H1 (cell line): ENCODE results near the gene MDFIC2. TPM values are rescaled to one million over a fixed set of nuclear protein-coding genes. Genes with fewer than 3 reads are reported as not detected.

Source experiments
- CTCF ChIA-PET: fragments of 300-600 bp; sonication (Branson Sonifier 250); formaldehyde crosslinking; loops from one replicate; lab custom pipeline; 2021; ENCODE audit not compliant: partially characterized antibody; lab: Charles Lee
- POLR2A ChIA-PET: fragments of 300-600 bp; sonication (Branson Sonifier 250); formaldehyde crosslinking; loops from one replicate; lab custom pipeline; 2021; ENCODE audit warnings: inconsistent platforms; ENCODE audit not compliant: partially characterized antibody; lab: Charles Lee
- DNase-seq, 2 experiments: peaks; one replicate each; pipeline versions ENCODE4 v3.0.0 to v3.0.0-alpha.2; 2010 to 2022; ENCODE audit warnings: low spot score in 2 of 2, low read depth in 1 of 2, mixed read lengths in 1 of 2
- FAIRE-seq: peaks from 2 replicates; lab custom pipeline; 2011; peaks lifted over from hg19 to GRCh38; lab: Jason Lieb, UNC
- H2AFZ ChIP-seq: 2 replicates; pipeline ENCODE4 v1.8.1; 2012; ENCODE audit warnings: low read length, inconsistent platforms
- H2AK5ac ChIP-seq: 2 replicates; pipeline ENCODE4 v1.6.1; 2013; ENCODE audit warnings: low read depth, low read length
- H2BK120ac ChIP-seq: replicated peaks from 2 replicates; pipeline ENCODE3; 2013; ENCODE audit warnings: low read depth, low read length, inconsistent platforms
- H2BK12ac ChIP-seq: 2 replicates; pipeline ENCODE4 v1.6.1; 2013; ENCODE audit warnings: low read depth, low read length
- H2BK15ac ChIP-seq: 2 replicates; pipeline ENCODE4 v1.6.1; 2013; ENCODE audit warnings: low read length
- H2BK20ac ChIP-seq: 2 replicates; pipeline ENCODE4 v1.6.1; 2013; ENCODE audit warnings: low read length
- H2BK5ac ChIP-seq: 2 replicates; pipeline ENCODE4 v1.6.1; 2013; ENCODE audit warnings: low read depth, low read length
- H3K14ac ChIP-seq: 2 replicates; pipeline ENCODE4 v1.6.1; 2013; ENCODE audit warnings: inconsistent platforms; ENCODE audit not compliant: insufficient read length
- H3K18ac ChIP-seq: 2 replicates; pipeline ENCODE4 v1.6.1; 2013; ENCODE audit warnings: low read length; ENCODE audit errors: extremely low read depth
- H3K23ac ChIP-seq: 2 replicates; pipeline ENCODE4 v1.6.1; 2013; ENCODE audit warnings: inconsistent platforms; ENCODE audit not compliant: insufficient read length
- H3K23me2 ChIP-seq: 2 replicates; pipeline ENCODE4 v1.6.1; 2013; ENCODE audit warnings: low read depth, low read length
- H3K27ac ChIP-seq: 2 replicates; pipeline ENCODE4 v1.6.1; 2011; ENCODE audit warnings: low read depth, low read length, inconsistent platforms
- H3K27me3 ChIP-seq, 4 experiments: replicated peaks in 1 of 4; 1 replicate in 1 of 4; 2 replicates in 3 of 4; pipeline versions ENCODE4 v1.6.1 to v1.8.1; 2011 to 2013; ENCODE audit warnings: low read length in 3 of 4, mild to moderate bottlenecking in 3 of 4, inconsistent platforms in 2 of 4, mixed read lengths in 2 of 4, moderate library complexity in 1 of 4; ENCODE audit not compliant: control insufficient read depth in 3 of 4, insufficient read depth in 3 of 4; ENCODE audit errors: extremely low read depth in 1 of 4
- H3K36me3 ChIP-seq, 4 experiments: 2 replicates each; pipeline versions ENCODE4 v1.6.1 to v1.8.1; 2011 to 2013; ENCODE audit warnings: mild to moderate bottlenecking in 4 of 4, low read length in 3 of 4, moderate library complexity in 2 of 4, control low read depth in 1 of 4, inconsistent platforms in 1 of 4; ENCODE audit not compliant: insufficient read depth in 4 of 4, control insufficient read depth in 2 of 4
- H3K4ac ChIP-seq: replicated peaks from 2 replicates; pipeline ENCODE3; 2013; ENCODE audit warnings: low read length, low read depth, mixed read lengths, inconsistent platforms; ENCODE audit not compliant: insufficient read length
- H3K4me1 ChIP-seq, 4 experiments: replicated peaks in 1 of 4; 1 replicate in 1 of 4; 2 replicates in 3 of 4; pipeline versions ENCODE4 v1.6.1 to v1.8.1; 2011 to 2013; ENCODE audit warnings: low read length in 3 of 4, inconsistent platforms in 2 of 4, mixed read lengths in 1 of 4; ENCODE audit not compliant: insufficient read depth in 4 of 4, control insufficient read depth in 3 of 4
- H3K4me2 ChIP-seq, 2 experiments: 2 replicates each; pipeline versions ENCODE4 v1.6.1 to v1.8.1; 2011 to 2013; ENCODE audit warnings: low read depth in 2 of 2, low read length in 2 of 2, control low read depth in 1 of 2, inconsistent platforms in 1 of 2, mild to moderate bottlenecking in 1 of 2; ENCODE audit not compliant: insufficient read depth in 1 of 2
- H3K4me3 ChIP-seq, 4 experiments: fragments of 200-600, 300-600 bp in 1 of 4; sonication (generic), shearing (Covaris generic), sonication (Bioruptor Twin) in 1 of 4; 2 replicates each; pipeline versions ENCODE4 v1.5.1 to v1.8.1; 2011 to 2016; ENCODE audit warnings: low read length in 4 of 4, low read depth in 3 of 4, control low read depth in 2 of 4, inconsistent platforms in 2 of 4, mild to moderate bottlenecking in 2 of 4, mixed read lengths in 1 of 4, moderate library complexity in 1 of 4; ENCODE audit not compliant: insufficient read depth in 2 of 4; ENCODE audit errors: extremely low read depth in 1 of 4
- H3K56ac ChIP-seq: replicated peaks from 2 replicates; pipeline ENCODE3; 2013; ENCODE audit warnings: low read depth, mild to moderate bottlenecking, mixed read lengths, low read length, inconsistent platforms; ENCODE audit not compliant: insufficient read length
- H3K79me1 ChIP-seq: 2 replicates; pipeline ENCODE4 v1.6.1; 2013; ENCODE audit warnings: low read depth, low read length, control low read depth
- H3K79me2 ChIP-seq, 2 experiments: 2 replicates each; pipeline versions ENCODE4 v1.6.1 to v1.8.1; 2012 to 2013; ENCODE audit warnings: low read length in 2 of 2, mild to moderate bottlenecking in 2 of 2, inconsistent platforms in 1 of 2; ENCODE audit not compliant: insufficient read depth in 2 of 2, control insufficient read depth in 1 of 2
- H3K9ac ChIP-seq, 4 experiments: replicated peaks in 1 of 4; 1 replicate in 1 of 4; 2 replicates in 3 of 4; pipeline versions ENCODE4 v1.6.1 to v1.8.1; 2011 to 2013; ENCODE audit warnings: low read depth in 3 of 4, low read length in 3 of 4, control low read depth in 2 of 4, mild to moderate bottlenecking in 2 of 4, moderate library complexity in 2 of 4, inconsistent platforms in 1 of 4; ENCODE audit errors: extremely low read depth in 1 of 4
- H3K9me3 ChIP-seq, 2 experiments: 2 replicates each; pipeline versions ENCODE4 v1.6.1 to v1.8.1; 2012 to 2013; ENCODE audit warnings: mild to moderate bottlenecking in 2 of 2, moderate library complexity in 2 of 2, control low read depth in 1 of 2, inconsistent platforms in 1 of 2, low read depth in 1 of 2, low read length in 1 of 2, mixed read lengths in 1 of 2; ENCODE audit not compliant: insufficient read depth in 2 of 2
- H4K20me1 ChIP-seq, 2 experiments: replicated peaks in 1 of 2; 2 replicates each; pipeline versions ENCODE3 to v1.8.1; 2011 to 2013; ENCODE audit warnings: inconsistent platforms in 2 of 2, low read length in 2 of 2, mild to moderate bottlenecking in 1 of 2; ENCODE audit not compliant: insufficient read depth in 2 of 2, control insufficient read depth in 1 of 2
- H4K5ac ChIP-seq: 2 replicates; pipeline ENCODE4 v1.6.1; 2013; ENCODE audit warnings: low read length, low read depth, mixed read lengths, inconsistent platforms; ENCODE audit not compliant: insufficient read length
- H4K8ac ChIP-seq: 2 replicates; pipeline ENCODE4 v1.8.0; 2013; ENCODE audit warnings: mild to moderate bottlenecking, moderate library complexity, low read length, inconsistent platforms; ENCODE audit not compliant: insufficient read depth; ENCODE audit errors: extremely low read depth
- H4K91ac ChIP-seq: replicated peaks from 2 replicates; pipeline ENCODE3; 2013; ENCODE audit warnings: low read length, mixed read lengths, inconsistent platforms; ENCODE audit not compliant: insufficient read length
- MAFK ChIP-seq: IDR thresholded peaks from 2 replicates; pipeline ENCODE4 v1.6.1; 2012; ENCODE audit warnings: low read depth, mild to moderate bottlenecking, improper control_type of control experiment, low read length
- WGBS, 2 experiments: shearing (Covaris generic) in 1 of 2; methylation state at CpG; one replicate each; pipeline versions ENCODE4 v1.1.6 to v1.1.7; 2013 to 2015; ENCODE audit warnings: low lambda C conversion rate in 2 of 2, mixed read lengths in 2 of 2, inconsistent platforms in 1 of 2, low coverage in 1 of 2, missing lambda C conversion rate in 1 of 2; ENCODE audit not compliant: insufficient replicate concordance in 2 of 2, insufficient coverage in 1 of 2, insufficient read length in 1 of 2; ENCODE audit errors: extremely low coverage in 1 of 2, missing lambda C conversion rate in 1 of 2; 5-methylcytosine and 5-hydroxymethylcytosine counted together
- polyA plus RNA-seq, 7 experiments: library from polyadenylated mRNA; depleted of rRNA in 3 of 7; stranded (reverse) in 5 of 7; unstranded in 2 of 7; fragments of >200 nt in 5 of 7; fragments of 200-250 nt in 2 of 7; gene quantifications; 1 replicate in 5 of 7; 2 replicates in 1 of 7; 4 replicates in 1 of 7; pipeline versions ENCODE4 v1.2.1 to v1.2.3, GENCODE V29; 2011 to 2013; ENCODE audit warnings: missing spikeins in 2 of 7, mixed read lengths in 2 of 7
- total RNA-seq: library from RNA; stranded (reverse); fragmentation: NEBNext Ultra II Directional; extraction: Animal tissue kit (Norgen Biotek cat#: 25700); gene quantifications from 2 replicates; pipeline ENCODE4 v1.2.1, GENCODE V29; 2021

Gene MDFIC2
- total and polyA plus RNA-seq, 2 of the 8 experiments (the other 6 are each of a cell fraction or from before 2014, with no cell fraction given) = not detected

DNA sequence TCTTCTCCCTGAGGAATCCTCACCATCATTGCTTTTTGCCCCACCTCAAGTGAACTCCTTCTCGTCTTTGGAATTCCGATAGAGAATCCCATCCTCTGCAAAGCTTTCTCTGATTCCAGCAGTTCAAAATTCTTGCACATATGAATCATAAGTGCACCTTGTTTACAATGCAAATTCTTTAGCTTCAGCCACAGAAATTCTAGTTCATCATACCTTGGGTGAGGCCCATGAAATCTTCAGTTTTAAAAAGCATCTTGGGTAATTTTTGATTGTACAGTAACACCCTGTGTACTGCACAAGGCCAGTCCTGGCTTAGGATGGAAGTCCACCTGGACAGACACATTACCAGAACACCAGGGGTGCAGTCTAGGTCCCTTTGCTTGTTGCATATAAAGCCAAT is 30.8 kb downstream of the MDFIC2 start:
- Histone ChIP-seq H2AFZ (no peak overlapping the region), H4K20me1 (no peaks in the 10 kb centered on the region), H3K4me1 (peaks cover 0 to 5% (median 0%) of the 10 kb centered on the region in 4 experiments; a peak in 1 of 7 replicates), H4K91ac (no peak overlapping the region), H3K9ac (no peak overlapping the region), H2AK5ac (no peak overlapping the region), H3K23me2 (no peaks in the 10 kb centered on the region), H2BK20ac (no peak overlapping the region), H3K79me2 (no peaks in the 10 kb centered on the region), H3K18ac (no peak overlapping the region), H3K79me1 (no peaks in the 10 kb centered on the region), H4K8ac (no peak overlapping the region), H3K4ac (no peak overlapping the region), H3K56ac (no peak overlapping the region), H3K27me3 (no peaks in the 10 kb centered on the region), H2BK5ac (no peak overlapping the region), H2BK12ac (no peak overlapping the region), H3K4me3 (no peak overlapping the region), H3K27ac (no peak overlapping the region), H2BK15ac (no peak overlapping the region), H4K5ac (no peak overlapping the region), H3K9me3 (no peaks in the 10 kb centered on the region; a peak in 1 of 4 replicates), H3K4me2 (no peak overlapping the region), H3K23ac (no peak overlapping the region), H3K14ac (no peak overlapping the region), H3K36me3 (no peaks in the 10 kb centered on the region), H2BK120ac (no peak overlapping the region)
- no peak for FAIRE-seq
- TF ChIP-seq MAFK = no peak
- ChIA-PET POLR2A (no interaction called here), CTCF (interaction anchor here (1.9 kb wide), 1 partner anchor 173 kb away, joined by 5 read pairs; no protein-coding TSS in a partner anchor)
- 93% methylated on average over 2 of the region's 2 CpGs; no CpG with 5 or more reads in 1 of the 2 experiments for WGBS, 2 experiments
- DNase-seq = no peak
